Loucy (cell line): ENCODE results near the gene TNNI3K.

Experiments
- CTCF ChIP-seq: fragments of 200-600 bp; sonication (generic); conservative IDR thresholded peaks from 2 replicates; pipeline ENCODE4 v1.5.1; 2014; ENCODE audit warnings: mild to moderate bottlenecking, antibody characterized with exemption, low read length
- EZH2phosphoT487 ChIP-seq: fragments of 200-600 bp; IDR thresholded peaks from 2 replicates; pipeline ENCODE4 v1.6.1; 2018; ENCODE audit warnings: antibody characterized with exemption, mild to moderate bottlenecking, moderate library complexity, borderline replicate concordance

GRCh38 chr1:74592580-74593355 is 357.6 kb downstream of the TNNI3K start:
- no peak for TF ChIP-seq EZH2phosphoT487
- no peak for TF ChIP-seq CTCF
